H1 (cell line): Measurements from ENCODE around the gene KPNA3.

Experiments
- CTCF ChIP-seq, 3 experiments: IDR thresholded peaks; 1 replicate in 2 of 3; 2 replicates in 1 of 3; pipeline versions ENCODE4 v1.5.1 to v1.6.1; 2011; ENCODE audit warnings: low read length in 3 of 3, mild to moderate bottlenecking in 3 of 3, inconsistent platforms in 2 of 3, low read depth in 1 of 3, moderate library complexity in 1 of 3; ENCODE audit not compliant: insufficient read depth in 1 of 3; ENCODE audit errors: control extremely low read depth in 1 of 3
- ZNF274 ChIP-seq: IDR thresholded peaks from 2 replicates; pipeline ENCODE4 v1.7.0; 2012; ENCODE audit warnings: low read length, borderline replicate concordance; ENCODE audit errors: extremely low read depth

- no peak for TF ChIP-seq CTCF (IDR thresholded peaks at IDR 0.05; ENCODE audit: control extremely low read depth in 1 of 3, insufficient read depth in 1 of 3, low read depth in 1 of 3, low read length in 3 of 3)
- no peak for TF ChIP-seq ZNF274
These were observed 40.9 kb upstream of the KPNA3 start for GRCh38 chr13:49833402-49833801.
